GM12892 (cell line): Measurements from ENCODE around the gene P2RY14.
"Not testable (repeated sequence)": the region's sequence is repeated elsewhere in the genome, so short reads cannot be mapped to it uniquely, and the experiment has no call there.

Experiments
- DNase-seq: peaks from one replicate; pipeline ENCODE4 v3.0.0; 2011; ENCODE audit not compliant: insufficient read length
- FAIRE-seq: peaks from 2 replicates; lab custom pipeline; 2011; peaks lifted over from hg19 to GRCh38; lab: Jason Lieb, UNC
- POLR2A ChIP-seq: IDR thresholded peaks from 2 replicates; pipeline ENCODE4 v1.6.1; 2011; ENCODE audit warnings: low read depth, low read length, control low read depth
- POLR2AphosphoS5 ChIP-seq: IDR thresholded peaks from 2 replicates; pipeline ENCODE4 v1.6.1; 2011; ENCODE audit warnings: low read depth, low read length, control low read depth
- TAF1 ChIP-seq: IDR thresholded peaks from 2 replicates; pipeline ENCODE4 v1.6.1; 2011; ENCODE audit warnings: low read depth, mild to moderate bottlenecking, control low read depth, low read length, borderline replicate concordance

P2RY14 gene

DNA sequence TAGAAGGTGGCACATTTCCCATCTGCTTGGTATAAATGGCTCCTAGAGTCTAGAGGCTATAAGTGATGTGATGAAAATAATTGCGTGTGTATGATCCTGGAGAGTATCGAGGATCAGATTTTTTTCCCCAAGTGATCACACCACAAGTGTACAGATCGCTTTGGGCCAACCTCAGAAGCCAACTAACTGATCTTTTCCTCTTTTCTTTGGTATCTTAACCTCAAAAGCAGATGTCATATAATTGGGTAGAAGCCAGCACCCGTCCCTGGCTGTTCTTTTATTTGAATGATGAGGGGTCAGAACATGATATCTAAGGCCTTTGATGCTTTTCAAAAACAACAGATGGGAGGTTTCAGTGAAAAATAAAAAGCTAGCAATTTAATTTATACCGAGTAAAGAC lies 3.3 kb downstream of the P2RY14 start:
- DNase-seq (no peak), FAIRE-seq (peak; percentile 44)
- TF ChIP-seq TAF1 (no peak), POLR2AphosphoS5 (no peak), POLR2A (no peak)

GRCh38 chr3:151269631-151270030 lies 8.7 kb downstream of the P2RY14 start:
- TF ChIP-seq TAF1 (no peak), POLR2AphosphoS5 (no peak), POLR2A (no peak)
- no peak for FAIRE-seq
- no peak for DNase-seq

- no peak for FAIRE-seq
These were observed 9.8 kb downstream of the P2RY14 start for GRCh38 chr3:151268267-151269235.

GRCh38 chr3:151267066-151267465 lies 11.3 kb downstream of the P2RY14 start:
- DNase-seq (no peak), FAIRE-seq (no peak)
- TF ChIP-seq POLR2A (no peak), POLR2AphosphoS5 (no peak)

More at GRCh38 chr3:151268267-151269235, 9.8 kb downstream of the P2RY14 start:
- no peak for DNase-seq
- TF ChIP-seq POLR2AphosphoS5 (no peak), TAF1 (no peak), POLR2A (no peak)

- TF ChIP-seq POLR2AphosphoS5, result no peak
- no peak for TF ChIP-seq TAF1
- no peak for TF ChIP-seq POLR2A
- DNase-seq (no peak), FAIRE-seq (no peak)
These were observed 12.5 kb downstream of the P2RY14 start for GRCh38 chr3:151265866-151266265.

DNA sequence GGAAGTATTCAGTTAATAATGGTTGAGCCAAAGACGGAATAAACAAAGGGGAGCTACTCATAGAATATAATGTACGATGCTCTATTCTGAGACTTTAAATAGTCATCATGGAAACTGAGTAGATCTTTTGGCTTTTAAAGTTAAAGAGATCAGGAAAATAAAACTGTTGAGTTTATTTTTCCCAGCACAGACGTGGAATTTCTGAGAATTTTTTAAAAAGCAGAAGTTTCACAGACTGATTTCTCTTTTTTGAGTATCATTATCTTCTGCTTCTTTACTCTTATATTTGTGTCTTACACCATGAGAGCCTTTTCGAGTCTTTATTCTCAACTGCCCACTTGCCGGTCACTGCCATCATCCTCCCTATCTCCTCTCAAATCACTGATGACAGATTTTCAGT lies 13.2 kb downstream of the P2RY14 start:
- FAIRE-seq, result no peak
- no peak for DNase-seq
- TF ChIP-seq POLR2AphosphoS5 (no peak), POLR2A (no peak), TAF1 (no peak)

- DNase-seq, result no peak
- TF ChIP-seq POLR2A (no peak), TAF1 (no peak), POLR2AphosphoS5 (no peak)
- FAIRE-seq, result no peak
These were observed 13.7 kb downstream of the P2RY14 start for GRCh38 chr3:151264605-151265004.

DNA sequence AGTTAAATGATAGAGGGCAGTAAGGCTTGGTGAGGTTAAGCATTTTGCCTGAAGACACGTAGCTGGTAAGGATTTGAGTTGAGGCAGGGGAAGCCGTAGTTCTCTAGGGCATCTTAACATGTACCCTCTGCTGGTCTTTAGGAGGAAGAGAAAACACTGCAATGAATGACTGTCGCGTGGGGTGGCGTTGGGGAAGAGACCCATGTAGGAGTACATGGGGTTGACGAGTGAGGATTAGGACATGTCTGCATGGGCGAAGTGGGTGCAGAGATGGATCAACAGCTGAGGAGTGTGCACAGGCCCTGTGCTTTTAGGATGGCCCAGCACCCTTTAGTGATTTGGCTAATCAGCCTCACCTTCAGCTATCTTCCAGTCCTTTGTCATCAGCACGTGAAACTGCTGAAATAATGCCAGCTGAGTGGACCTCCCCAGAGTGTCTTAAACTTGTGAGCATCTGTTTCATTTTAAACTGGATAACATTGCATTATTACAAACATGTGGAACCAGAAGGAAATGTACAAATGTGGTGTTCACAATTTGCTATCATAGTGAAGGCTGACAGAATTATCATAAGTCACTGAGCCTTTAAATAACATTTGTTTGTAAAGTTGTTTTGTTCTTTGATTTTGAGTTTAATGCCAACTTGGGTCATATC lies 15.3 kb downstream of the P2RY14 start:
- TF ChIP-seq POLR2A, result no peak
- no peak for TF ChIP-seq POLR2AphosphoS5
- TF ChIP-seq TAF1, result no peak
- no peak for DNase-seq
- no peak for FAIRE-seq

GRCh38 chr3:151259664-151260063 lies 18.7 kb downstream of the P2RY14 start:
- FAIRE-seq (no peak), DNase-seq (no peak)
- no peak for TF ChIP-seq POLR2AphosphoS5

DNA sequence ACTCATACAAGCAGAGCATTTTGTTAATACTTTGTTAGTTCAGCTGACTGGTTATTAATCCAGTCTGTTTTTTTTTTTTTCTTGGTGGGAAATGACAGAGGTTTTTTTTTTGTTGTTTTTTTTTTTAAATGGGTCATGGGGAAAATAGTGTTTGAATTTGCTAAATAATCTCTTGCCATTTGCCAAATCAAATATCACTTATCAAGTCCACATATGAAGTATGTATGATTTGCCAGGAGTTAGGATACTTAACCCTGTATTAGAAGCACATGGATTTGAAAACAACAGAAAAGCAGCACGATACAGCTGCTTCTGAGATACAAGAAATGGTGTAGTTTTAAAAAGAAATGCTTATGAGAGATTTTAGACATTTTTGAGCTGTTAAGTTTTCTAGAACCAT lies 21.6 kb downstream of the P2RY14 start:
- TF ChIP-seq POLR2AphosphoS5 (no peak), TAF1 (no peak), POLR2A (no peak)
- no peak for FAIRE-seq
- no peak for DNase-seq

- TF ChIP-seq POLR2A, result no peak
- no peak for TF ChIP-seq POLR2AphosphoS5
- TF ChIP-seq TAF1, result no peak
- FAIRE-seq (no peak), DNase-seq (no peak)
These were observed 29.5 kb downstream of the P2RY14 start for GRCh38 chr3:151248772-151249337.

- FAIRE-seq, DNase-seq: not testable (repeated sequence)
These were observed 36.3 kb downstream of the P2RY14 start for GRCh38 chr3:151242006-151242405.
